ENCODE measurements around the gene CASTOR2. TPM values are rescaled to one million over a fixed set of nuclear protein-coding genes. Genes with fewer than 3 reads are reported as not detected.

The CASTOR2 gene
- total and polyA plus RNA-seq, 2 donors (not counting 3 experiments of a cell fraction or from before 2014, with no cell fraction given), result 9.6 to 25.1 TPM

- dilution Hi-C loops (cut with MboI; ENCODE audit: extremely low pct_ligation_motif_present, low sequenced_read_pairs), result no loop called here
- peaks cover 0 to 11% of the 10 kb centered on the region in 2 experiments for H3K36me3 ChIP-seq (ENCODE audit: control insufficient read depth in 2 of 2, extremely low read depth in 1 of 2, insufficient read depth in 2 of 2, low read length in 2 of 2)
- ChIA-PET CTCF (no interaction called here), POLR2A (no interaction called here)
- no peak overlapping the region for H2AFZ ChIP-seq (ENCODE audit: low read depth, low read length)
- H3K27me3 ChIP-seq (ENCODE audit: control insufficient read depth in 2 of 2, insufficient read depth in 2 of 2, low read length in 2 of 2), result no peaks in the 10 kb centered on the region
- peaks cover 6% of the 10 kb centered on the region for H3K4me1 ChIP-seq (ENCODE audit: control insufficient read depth, extremely low read depth, insufficient read depth, low read length)
- no peaks in the 10 kb centered on the region for H3K9me1 ChIP-seq (replicated peaks; ENCODE audit: control insufficient read depth, extremely low read depth, insufficient read depth, low read length)
- TF ChIP-seq EZH2 (IDR thresholded peaks at IDR 0.05; ENCODE audit: borderline replicate concordance, low read depth, low read length, severe bottlenecking) (no peak), MAX (IDR thresholded peaks at IDR 0.05; ENCODE audit: insufficient read depth, insufficient read length) (no peak), GATA2 (IDR thresholded peaks at IDR 0.05; ENCODE audit: insufficient read depth, insufficient read length, low read depth, low read length) (no peak), JUN (IDR thresholded peaks at IDR 0.05; ENCODE audit: borderline replicate concordance, insufficient read depth, insufficient read length, low read depth) (no peak), CTCF (IDR thresholded peaks at IDR 0.05; ENCODE audit: extremely low read depth in 1 of 2, insufficient read depth in 1 of 2, low read depth in 1 of 2, low read length in 2 of 2) (no peak), POLR2A (IDR thresholded peaks at IDR 0.05; ENCODE audit: low read depth, low read length) (no peak), POLR2AphosphoS5 (IDR thresholded peaks at IDR 0.05; ENCODE audit: insufficient read depth, low read depth, low read length) (no peak), FOS (IDR thresholded peaks at IDR 0.05; ENCODE audit: borderline replicate concordance, insufficient read depth, low read length) (no peak), MYC (IDR thresholded peaks at IDR 0.05; ENCODE audit: low read depth, low read length) (no peak)
- no peak overlapping the region for H3K4me3 ChIP-seq (replicated peaks in 1 of 3; ENCODE audit: insufficient read depth in 1 of 3, low read depth in 1 of 3, low read length in 3 of 3)
- H3K27ac ChIP-seq (ENCODE audit: insufficient read depth, low read depth, low read length), result no peak overlapping the region
- no peaks in the 10 kb centered on the region for H3K9me3 ChIP-seq (replicated peaks; ENCODE audit: control insufficient read depth, insufficient read depth, low read length)
- intact Hi-C loops (cut with micrococcal nuclease), result no loop called here
- H3K79me2 ChIP-seq (ENCODE audit: control insufficient read depth, insufficient read depth, low read length), result no peaks in the 10 kb centered on the region
- FAIRE-seq (no peak), DNase-seq (ENCODE audit: low read depth, low spot score) (no peak)
- no peaks in the 10 kb centered on the region for H4K20me1 ChIP-seq (replicated peaks; ENCODE audit: control insufficient read depth, extremely low read depth, insufficient read depth, low read length)
- H3K4me2 ChIP-seq (ENCODE audit: insufficient read depth, low read length), result no peak overlapping the region
- BruUV-seq (replicated peaks), result no TSS peak
- H3K9ac ChIP-seq (replicated peaks; ENCODE audit: extremely low read depth, insufficient read depth, low read length), result no peak overlapping the region
These were observed 76.0 kb downstream of the CASTOR2 start for GRCh38 chr7:75040512-75040911.

Data from endothelial cell of umbilical vein (primary cell).